Measurements from ENCODE around the gene VPS26C. TPM values are rescaled to one million over a fixed set of nuclear protein-coding genes. Genes with fewer than 3 reads are reported as not detected.

VPS26C gene
- total RNA-seq, 1 experiment from 2014 or later, result 42.1 TPM

- Histone ChIP-seq H3K27ac (ENCODE audit: low read depth, low read length) (no peak overlapping the region), H3K9me3 (ENCODE audit: control insufficient read depth in 1 of 2, insufficient read depth in 1 of 2, low read depth in 1 of 2, low read length in 2 of 2) (no peaks in the 10 kb centered on the region), H3K79me2 (ENCODE audit: insufficient read depth, low read length) (no peaks in the 10 kb centered on the region), H2AFZ (ENCODE audit: low read depth, low read length, poor library complexity, severe bottlenecking) (no peak overlapping the region), H3K9ac (ENCODE audit: low read length) (no peak overlapping the region), H3K4me2 (ENCODE audit: low read length) (no peak overlapping the region), H3K36me3 (ENCODE audit: control insufficient read depth in 1 of 2, insufficient read depth in 2 of 2, low read length in 2 of 2) (no peaks in the 10 kb centered on the region), H3K4me1 (ENCODE audit: control insufficient read depth in 1 of 2, insufficient read depth in 2 of 2, low read length in 2 of 2) (peaks cover 19 to 24% of the 10 kb centered on the region in 2 experiments), H3K9me2 (ENCODE audit: insufficient read depth) (no peaks in the 10 kb centered on the region), H3K27me3 (ENCODE audit: insufficient read depth, low read length) (no peaks in the 10 kb centered on the region), H3K4me3 (replicated peaks in 1 of 2; ENCODE audit: low read depth in 1 of 2, low read length in 2 of 2) (no peak overlapping the region), H4K20me1 (ENCODE audit: insufficient read depth) (no peaks in the 10 kb centered on the region)
- RAD21 ChIA-PET (ENCODE audit: low non-redundant PET in 1 of 2, low total read pairs in 2 of 2, uncharacterized antibody in 2 of 2, unreplicated experiment in 2 of 2), result no interaction called here
- DNase-seq (ENCODE audit: low read depth, low spot score) (no peak), ATAC-seq (no peak)
- CTCF ChIA-PET, result no interaction called here
- no TSS peak for BruUV-seq (replicated peaks)
- POLR2A ChIA-PET, result no interaction called here
- intact Hi-C loops (cut with micrococcal nuclease), result no loop called here
- TF ChIP-seq TCF7L2 (IDR thresholded peaks at IDR 0.05; ENCODE audit: borderline replicate concordance, extremely low read depth, insufficient read depth, insufficient read length) (no peak), ZNF274 (IDR thresholded peaks at IDR 0.05; ENCODE audit: low read depth, low read length) (no peak), ELF1 (IDR thresholded peaks at IDR 0.05; ENCODE audit: borderline replicate concordance, low read depth) (no peak), REST (IDR thresholded peaks at IDR 0.05; ENCODE audit: low read depth) (no peak), CEBPB (IDR thresholded peaks at IDR 0.05; ENCODE audit: low read depth) (no peak), SRF (IDR thresholded peaks at IDR 0.05; ENCODE audit: low read depth) (no peak), SP1 (IDR thresholded peaks at IDR 0.05; ENCODE audit: low read depth) (no peak), FOSL1 (IDR thresholded peaks at IDR 0.05; ENCODE audit: low read depth) (no peak), EZH2phosphoT487 (IDR thresholded peaks at IDR 0.05; ENCODE audit: borderline replicate concordance) (no peak), POLR2A (IDR thresholded peaks at IDR 0.05; ENCODE audit: borderline replicate concordance, extremely low read depth, insufficient read depth, insufficient read length) (no peak), MAX (IDR thresholded peaks at IDR 0.05) (no peak), RAD21 (IDR thresholded peaks at IDR 0.05; ENCODE audit: low read depth) (no peak), JUND (IDR thresholded peaks at IDR 0.05) (no peak), ZFX (IDR thresholded peaks at IDR 0.05) (no peak), SIN3A (IDR thresholded peaks at IDR 0.05; ENCODE audit: low read depth) (no peak)
- TF ChIP-seq, protein P1, sequence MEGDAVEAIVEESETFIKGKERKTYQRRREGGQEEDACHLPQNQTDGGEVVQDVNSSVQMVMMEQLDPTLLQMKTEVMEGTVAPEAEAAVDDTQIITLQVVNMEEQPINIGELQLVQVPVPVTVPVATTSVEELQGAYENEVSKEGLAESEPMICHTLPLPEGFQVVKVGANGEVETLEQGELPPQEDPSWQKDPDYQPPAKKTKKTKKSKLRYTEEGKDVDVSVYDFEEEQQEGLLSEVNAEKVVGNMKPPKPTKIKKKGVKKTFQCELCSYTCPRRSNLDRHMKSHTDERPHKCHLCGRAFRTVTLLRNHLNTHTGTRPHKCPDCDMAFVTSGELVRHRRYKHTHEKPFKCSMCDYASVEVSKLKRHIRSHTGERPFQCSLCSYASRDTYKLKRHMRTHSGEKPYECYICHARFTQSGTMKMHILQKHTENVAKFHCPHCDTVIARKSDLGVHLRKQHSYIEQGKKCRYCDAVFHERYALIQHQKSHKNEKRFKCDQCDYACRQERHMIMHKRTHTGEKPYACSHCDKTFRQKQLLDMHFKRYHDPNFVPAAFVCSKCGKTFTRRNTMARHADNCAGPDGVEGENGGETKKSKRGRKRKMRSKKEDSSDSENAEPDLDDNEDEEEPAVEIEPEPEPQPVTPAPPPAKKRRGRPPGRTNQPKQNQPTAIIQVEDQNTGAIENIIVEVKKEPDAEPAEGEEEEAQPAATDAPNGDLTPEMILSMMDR (IDR thresholded peaks at IDR 0.05 in 2 of 3, conservative IDR thresholded peaks at IDR 0.05 in 1 of 3; ENCODE audit: borderline replicate concordance in 1 of 3, insufficient read depth in 1 of 3, low read depth in 2 of 3, low read length in 2 of 3), result no peak
- TF ChIP-seq, protein P2, sequence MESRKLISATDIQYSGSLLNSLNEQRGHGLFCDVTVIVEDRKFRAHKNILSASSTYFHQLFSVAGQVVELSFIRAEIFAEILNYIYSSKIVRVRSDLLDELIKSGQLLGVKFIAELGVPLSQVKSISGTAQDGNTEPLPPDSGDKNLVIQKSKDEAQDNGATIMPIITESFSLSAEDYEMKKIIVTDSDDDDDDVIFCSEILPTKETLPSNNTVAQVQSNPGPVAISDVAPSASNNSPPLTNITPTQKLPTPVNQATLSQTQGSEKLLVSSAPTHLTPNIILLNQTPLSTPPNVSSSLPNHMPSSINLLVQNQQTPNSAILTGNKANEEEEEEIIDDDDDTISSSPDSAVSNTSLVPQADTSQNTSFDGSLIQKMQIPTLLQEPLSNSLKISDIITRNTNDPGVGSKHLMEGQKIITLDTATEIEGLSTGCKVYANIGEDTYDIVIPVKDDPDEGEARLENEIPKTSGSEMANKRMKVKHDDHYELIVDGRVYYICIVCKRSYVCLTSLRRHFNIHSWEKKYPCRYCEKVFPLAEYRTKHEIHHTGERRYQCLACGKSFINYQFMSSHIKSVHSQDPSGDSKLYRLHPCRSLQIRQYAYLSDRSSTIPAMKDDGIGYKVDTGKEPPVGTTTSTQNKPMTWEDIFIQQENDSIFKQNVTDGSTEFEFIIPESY (IDR thresholded peaks at IDR 0.05; ENCODE audit: extremely low read depth, insufficient replicate concordance, low read length), result no peak
Observed at GRCh38 chr21:37210130-37210529, 57.0 kb downstream of the VPS26C start.
